ENCODE results near the gene C1orf35.
A peak's percentile ranks its signal among the peaks of the same experiment; 100 is the strongest.

Gene C1orf35

DNA sequence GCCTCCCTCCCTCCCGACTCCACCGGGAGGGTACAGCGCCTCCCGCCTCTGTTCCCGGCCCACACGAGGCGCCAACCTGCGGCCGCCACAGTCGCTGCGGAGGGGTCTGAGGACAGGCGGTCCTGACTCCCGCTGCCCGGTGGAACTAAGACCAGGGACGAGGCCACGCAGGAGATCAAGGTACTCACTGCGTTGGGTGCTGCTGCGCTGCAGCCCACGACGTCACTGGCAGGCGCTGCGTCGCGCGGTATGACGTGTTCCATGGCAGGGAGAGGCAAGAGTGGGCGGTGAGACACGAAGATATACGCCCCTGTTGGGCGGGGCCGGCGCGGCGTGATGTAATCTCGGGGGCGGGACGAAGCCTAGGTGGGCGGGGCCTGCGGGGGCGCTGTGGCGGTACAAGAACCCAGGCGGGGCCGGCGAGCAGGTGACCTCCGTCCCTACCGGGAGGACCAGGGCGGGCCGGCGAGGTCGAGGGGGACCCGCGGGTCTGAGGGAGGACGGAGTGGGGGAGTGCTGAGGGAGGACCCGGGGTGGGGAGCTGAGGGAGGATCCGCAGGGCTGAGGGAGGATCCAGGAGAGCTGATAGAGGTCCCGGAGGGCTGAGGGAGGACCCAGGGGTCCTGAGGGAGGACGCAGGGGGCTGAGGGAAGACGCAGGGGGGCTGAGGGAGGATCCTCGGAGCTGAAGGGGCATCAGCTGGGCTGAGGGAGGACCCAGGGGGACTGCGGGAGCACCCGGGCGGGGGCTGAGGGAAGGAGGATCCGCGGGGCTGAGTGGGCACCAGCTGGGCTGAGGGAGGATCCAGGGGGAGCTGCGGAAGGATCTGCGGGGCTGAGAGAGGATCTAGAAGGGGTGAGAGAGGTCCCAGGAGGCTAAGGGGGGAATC, 6.2 kb upstream of the C1orf35 start, which contains the start of gene MRPL55:
Gene MRPL55, minus strand, starts transcription at position 227 of the 889 bp plus-strand sequence. CDS start 1,039 bp downstream, outside the sequence.
- peak; percentile 98 for DNase-seq (ENCODE audit: low spot score)

DNA sequence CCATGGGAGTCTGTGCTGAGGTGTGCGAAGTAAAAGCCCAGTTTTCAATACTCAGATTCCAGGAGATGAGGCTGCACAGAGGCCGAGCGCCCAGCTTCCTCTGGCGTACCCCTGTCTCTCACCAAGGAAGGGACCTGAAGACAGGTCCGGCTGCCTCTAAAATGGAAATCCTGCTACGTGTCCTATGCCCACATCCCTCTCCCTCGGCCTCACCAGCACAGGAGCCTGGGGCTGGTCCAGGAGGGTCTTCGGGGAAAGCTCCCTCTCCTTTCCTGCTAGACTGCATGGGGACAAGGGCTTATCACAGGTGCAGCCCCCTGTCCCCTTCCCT, 5.6 kb upstream of the C1orf35 start:
- DNase-seq (ENCODE audit: low spot score) = no peak

GRCh38 chr1:228108055-228108690, 5.0 kb upstream of the C1orf35 start:
- DNase-seq (ENCODE audit: low spot score) = no peak

- no peak for DNase-seq (ENCODE audit: low spot score)
Observed at GRCh38 chr1:228107636-228108035, 4.5 kb upstream of the C1orf35 start.

DNA sequence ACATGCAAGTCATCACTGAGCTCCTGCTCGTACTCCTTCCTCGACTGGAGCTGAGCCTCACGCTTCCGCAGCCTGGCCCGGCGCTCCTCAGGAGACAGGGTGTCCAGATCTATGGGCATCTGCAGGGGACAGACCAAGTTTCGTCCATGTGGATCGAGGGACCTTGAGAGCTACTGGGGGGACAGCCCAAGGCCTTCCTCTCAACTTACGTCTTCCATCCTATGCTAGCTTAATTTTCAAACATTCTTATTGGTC, 3.6 kb upstream of the C1orf35 start:
- DNase-seq (ENCODE audit: low spot score) = no peak

DNA sequence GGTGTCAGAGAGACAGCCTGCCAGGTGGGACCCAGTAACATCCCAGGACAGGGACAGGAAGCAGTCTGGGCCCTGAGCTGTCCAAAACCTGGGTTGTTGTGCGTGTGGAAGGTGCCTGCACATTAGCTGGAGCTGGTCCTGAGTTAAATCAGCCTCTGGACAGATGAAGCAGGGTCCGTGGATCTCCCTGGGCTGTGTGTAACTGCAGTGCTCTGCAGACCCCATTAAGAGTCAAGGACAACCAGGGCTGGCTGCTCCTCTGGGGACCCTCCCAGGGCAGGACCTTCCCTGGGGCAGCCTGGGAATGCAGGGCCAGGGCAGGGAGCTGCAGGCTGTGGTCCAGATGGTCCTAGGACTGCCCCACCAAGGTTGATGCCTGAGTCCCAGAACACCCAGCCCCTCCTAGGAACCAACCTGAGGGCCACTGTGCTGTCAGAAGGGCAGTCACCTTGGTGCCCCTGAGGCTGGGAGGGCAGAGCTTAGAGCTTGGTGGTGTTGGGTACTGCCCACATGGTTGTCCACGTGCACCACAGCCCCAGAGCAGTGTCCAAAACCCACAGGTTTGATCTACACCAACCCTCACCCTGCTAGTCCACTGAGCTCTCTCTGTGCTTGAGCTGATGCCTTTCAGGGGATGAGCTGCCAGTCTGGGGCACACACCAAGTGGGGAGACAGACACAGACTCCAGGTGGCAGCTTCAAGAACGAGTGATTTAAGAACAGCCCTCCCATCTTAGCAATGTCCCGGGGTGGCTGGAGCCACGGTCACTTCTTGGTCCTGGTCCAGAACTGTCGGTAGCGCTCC, 3.1 kb upstream of the C1orf35 start:
- no peak for DNase-seq (ENCODE audit: low spot score)

- no peak for DNase-seq (ENCODE audit: low spot score)
Observed at GRCh38 chr1:228105270-228105995, 2.3 kb upstream of the C1orf35 start.

DNA sequence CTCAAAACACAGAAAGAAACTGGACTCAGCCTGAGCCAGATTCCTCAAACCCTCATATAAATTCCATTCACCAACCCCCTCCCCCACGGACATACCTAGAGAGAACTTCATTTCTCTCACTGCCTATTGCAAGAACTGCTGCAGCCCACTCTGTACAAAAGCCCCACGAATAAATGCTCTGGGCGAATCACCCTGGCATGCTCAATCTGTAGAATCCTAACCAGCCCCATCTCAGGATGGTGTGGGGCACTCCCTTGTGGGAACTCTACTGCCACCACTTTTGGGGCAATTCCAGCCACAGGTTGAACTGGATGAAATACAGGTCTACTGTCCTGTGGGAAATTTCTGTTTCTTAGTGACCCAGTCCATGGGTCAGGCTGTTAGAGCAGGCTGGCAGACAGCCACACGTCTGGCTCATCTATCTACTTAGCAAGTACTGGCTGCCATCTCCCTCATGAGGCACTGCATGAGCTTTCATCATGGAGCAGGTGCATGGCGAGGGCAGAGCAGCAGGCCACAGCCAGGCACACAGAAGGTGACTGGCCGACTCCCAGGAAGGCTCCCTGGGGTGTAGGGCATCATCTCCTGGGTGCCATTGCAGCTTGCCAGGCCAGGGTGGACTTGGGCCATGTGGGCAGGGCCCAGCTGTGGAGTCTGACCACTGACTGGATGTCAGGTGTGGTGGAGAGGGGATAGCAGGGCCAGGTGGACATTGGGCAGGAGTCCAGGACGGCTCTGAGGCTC, 1.6 kb upstream of the C1orf35 start:
- no peak for DNase-seq (ENCODE audit: low spot score)

DNA sequence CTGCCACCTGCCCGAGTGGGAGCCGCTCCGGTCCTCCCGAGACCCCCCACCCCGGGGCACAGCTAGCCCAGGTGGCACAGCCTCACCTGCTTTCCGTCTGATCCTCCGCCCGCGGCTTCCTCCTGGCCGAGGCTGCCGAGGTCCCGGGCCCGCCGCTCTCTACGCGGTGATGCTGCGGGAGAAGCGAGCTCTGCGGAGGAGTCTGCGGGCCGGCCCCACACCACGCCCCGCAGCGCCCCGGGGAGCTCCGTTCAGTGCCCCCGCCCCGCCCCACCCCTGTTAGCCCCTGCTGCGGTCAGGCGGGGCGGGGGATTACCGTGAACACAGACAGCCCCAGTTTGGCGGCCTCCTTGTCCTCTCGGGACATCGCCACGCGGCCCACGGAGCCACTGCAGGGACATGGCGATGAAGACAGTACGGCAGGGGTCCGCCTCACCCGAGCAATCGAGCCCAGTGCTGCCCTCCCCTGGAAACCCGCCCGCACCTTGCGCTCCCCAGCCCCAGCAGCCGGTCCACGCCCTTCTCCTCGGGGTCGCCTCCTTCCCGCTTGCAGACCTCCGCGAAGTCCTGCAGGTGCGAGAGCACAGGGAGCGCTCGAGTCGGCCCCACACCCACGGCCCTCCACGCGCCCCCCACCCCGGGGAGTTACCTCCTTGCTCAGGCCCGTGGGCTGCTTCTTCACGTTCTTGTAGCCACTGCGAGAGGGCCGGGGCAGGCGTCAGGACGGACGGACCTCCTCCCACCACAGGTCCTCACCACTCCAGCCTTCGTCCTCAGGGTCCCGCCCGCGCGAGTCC, 933 bp downstream of the C1orf35 start:
- DNase-seq (ENCODE audit: low spot score) = no peak

- no peak for DNase-seq (ENCODE audit: low spot score)
Observed at GRCh38 chr1:228101614-228101993, 1.5 kb downstream of the C1orf35 start.

GRCh38 chr1:228100822-228101613, 2.1 kb downstream of the C1orf35 start:
- no peak for DNase-seq (ENCODE audit: low spot score)

DNA sequence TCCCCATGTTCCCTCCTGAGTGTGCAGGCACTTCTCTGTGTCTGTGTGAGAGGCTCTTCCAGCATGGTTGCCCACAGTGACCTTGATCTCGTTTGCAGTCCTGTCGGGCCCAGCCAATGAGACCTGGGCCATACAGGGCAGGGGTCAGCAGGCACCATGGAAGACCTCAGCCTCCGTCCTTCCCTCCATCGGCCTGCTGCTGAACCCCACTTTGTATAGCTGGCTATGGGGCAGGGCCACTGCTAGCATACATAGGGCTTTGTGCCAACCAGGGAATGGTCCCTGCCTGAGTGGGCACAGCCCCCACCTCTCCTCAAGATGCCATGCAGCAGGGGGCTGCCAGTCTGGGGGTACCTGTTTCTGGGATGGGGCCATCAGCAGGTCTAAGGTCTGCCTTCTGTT, 3.8 kb downstream of the C1orf35 start:
- DNase-seq (ENCODE audit: low spot score) = no peak

DNA sequence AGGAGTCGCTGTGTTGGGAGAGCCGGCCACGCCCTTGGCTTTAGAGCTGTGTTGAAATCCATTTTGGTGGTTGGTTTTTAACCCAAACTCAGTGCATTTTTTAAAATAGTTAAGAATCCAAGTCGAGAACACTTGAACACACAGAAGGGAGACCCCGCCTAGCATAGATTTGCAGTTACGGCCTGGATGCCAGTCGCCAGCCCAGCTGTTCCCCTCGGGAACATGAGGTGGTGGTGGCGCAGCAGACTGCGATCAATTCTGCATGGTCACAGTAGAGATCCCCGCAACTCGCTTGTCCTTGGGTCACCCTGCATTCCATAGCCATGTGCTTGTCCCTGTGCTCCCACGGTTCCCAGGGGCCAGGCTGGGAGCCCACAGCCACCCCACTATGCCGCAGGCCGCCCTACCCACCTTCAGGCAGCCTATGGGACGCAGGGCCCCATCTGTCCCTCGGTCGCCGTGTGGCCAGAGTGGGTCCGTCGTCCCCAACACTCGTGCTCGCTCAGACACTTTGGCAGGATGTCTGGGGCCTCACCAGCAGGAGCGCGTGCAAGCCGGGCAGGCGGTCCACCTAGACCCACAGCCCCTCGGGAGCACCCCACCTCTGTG, 4.7 kb downstream of the C1orf35 start:
- DNase-seq (ENCODE audit: low spot score) = no peak

DNA sequence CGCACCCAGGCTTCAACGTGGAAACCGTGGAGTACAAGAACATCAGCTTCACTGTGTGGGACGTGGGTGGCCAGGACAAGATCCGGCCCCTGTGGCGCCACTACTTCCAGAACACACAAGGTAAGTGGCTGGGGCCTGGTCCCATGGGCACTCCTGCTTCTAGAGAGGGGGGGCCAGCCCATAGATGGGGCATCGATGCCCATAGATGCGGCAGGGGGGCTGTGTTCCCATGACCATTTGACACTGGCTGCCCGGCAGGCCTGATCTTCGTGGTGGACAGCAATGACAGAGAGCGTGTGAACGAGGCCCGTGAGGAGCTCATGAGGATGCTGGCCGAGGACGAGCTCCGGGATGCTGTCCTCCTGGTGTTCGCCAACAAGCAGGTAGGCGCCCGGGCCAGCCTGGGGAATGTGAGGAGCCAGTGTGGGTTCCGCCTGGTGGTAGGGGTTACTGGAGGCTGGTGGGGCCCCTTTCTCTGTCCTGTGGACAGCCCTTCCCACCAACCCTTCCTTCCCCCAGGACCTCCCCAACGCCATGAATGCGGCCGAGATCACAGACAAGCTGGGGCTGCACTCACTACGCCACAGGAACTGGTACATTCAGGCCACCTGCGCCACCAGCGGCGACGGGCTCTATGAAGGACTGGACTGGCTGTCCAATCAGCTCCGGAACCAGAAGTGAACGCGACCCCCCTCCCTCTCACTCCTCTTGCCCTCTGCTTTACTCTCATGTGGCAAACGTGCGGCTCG, 5.6 kb downstream of the C1orf35 start:
- no peak for DNase-seq (ENCODE audit: low spot score)

DNA sequence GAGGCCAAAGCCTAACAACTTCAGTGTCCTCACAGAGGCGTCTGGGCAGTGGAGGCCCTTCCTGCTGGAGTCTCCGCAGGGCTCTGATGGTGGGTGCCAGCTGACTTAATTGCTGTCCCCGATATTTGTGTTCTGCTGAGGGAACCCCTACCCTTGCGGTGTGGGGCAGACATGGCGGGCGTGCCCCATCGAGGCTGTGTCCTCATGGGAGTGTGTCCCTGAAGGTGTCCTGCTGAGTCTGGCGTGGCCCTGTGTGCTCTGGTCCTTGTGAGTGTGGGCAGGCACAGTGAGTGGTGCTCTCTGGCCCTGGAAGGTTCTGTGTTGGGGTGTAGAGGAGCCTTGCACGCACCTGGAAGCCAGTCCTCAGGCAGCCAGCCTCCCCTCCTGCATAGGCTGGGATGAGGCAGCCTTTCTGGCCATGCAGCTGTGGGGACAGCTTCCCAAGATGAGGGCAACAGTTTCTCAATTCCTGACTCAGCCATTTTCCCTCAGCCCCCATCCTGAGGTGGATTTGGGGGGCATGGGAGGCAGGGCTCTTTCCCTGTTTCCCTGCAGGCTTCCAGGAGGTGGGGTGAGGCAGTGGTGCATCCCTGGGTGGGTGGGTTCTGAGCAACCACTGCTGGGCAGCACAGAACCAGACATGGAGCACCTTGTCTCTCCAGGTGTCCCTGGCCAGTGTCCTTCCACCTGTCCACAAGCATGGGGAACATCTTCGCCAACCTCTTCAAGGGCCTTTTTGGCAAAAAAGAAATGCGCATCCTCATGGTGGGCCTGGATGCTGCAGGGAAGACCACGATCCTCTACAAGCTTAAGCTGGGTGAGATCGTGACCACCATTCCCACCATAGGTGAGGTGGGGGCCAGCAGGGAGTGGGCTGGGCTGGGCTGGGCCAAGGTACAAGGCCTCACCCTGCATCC, 6.5 kb downstream of the C1orf35 start:
- no peak for DNase-seq (ENCODE audit: low spot score)

GRCh38 chr1:228095938-228096337, 7.2 kb downstream of the C1orf35 start:
- DNase-seq (ENCODE audit: low spot score) = no peak

DNA sequence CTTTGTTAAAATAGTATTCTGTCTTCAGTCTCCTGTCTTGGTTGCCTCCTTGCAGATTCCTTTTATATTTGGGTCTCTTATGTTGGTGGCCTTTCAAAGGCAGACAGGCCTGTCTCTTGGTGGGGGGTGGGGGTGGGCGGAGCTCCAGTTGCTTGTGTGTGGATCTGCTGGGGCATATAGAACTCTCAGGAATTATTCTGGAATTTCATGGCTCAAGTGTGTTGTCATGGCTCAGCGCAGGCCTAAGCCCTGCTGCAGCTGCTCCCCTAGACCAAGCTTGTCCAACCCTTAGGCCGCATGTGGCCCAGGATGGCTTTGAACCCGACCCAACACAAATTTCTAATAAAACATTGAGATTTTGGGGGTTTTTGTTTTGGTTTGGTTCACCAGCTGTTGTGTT, 8.0 kb downstream of the C1orf35 start:
- no peak for DNase-seq (ENCODE audit: low spot score)

Measured in cerebellar cortex (tissue), 1 donor.